Tibial nerve (tissue), 4 donors: ENCODE data around the gene PRTFDC1. TPM values are rescaled to one million over a fixed set of nuclear protein-coding genes. Genes with fewer than 3 reads are reported as not detected.
"Not testable (repeated sequence)": the region's sequence is repeated elsewhere in the genome, so short reads cannot be mapped to it uniquely, and the experiment has no call there.

Experiments used
- DNase-seq, 2 donors: peaks; one replicate each; pipeline ENCODE4 v3.0.0-alpha.2; 2019; ENCODE audit warnings: low spot score in 2 of 2
- H3K27ac ChIP-seq, 4 donors: fragments of 200-600 bp; sonication (generic) in 3 of 4; one replicate each; pipeline ENCODE4 v1.5.1; 2017 to 2019; ENCODE audit warnings: mild to moderate bottlenecking in 1 of 4
- H3K27me3 ChIP-seq, 2 donors: fragments of 200-600 bp; sonication (generic) in 1 of 2; one replicate each; pipeline versions ENCODE4 v1.5.1 to v1.6.0; 2017 to 2019
- H3K36me3 ChIP-seq, 3 donors: fragments of 200-600 bp; sonication (generic); one replicate each; pipeline ENCODE4 v1.5.1; 2018 to 2019
- H3K4me1 ChIP-seq, 4 donors: fragments of 200-600 bp; sonication (generic) in 3 of 4; one replicate each; pipeline ENCODE4 v1.5.1; 2017 to 2019
- H3K4me3 ChIP-seq, 4 donors: fragments of 200-600 bp; sonication (generic) in 3 of 4; one replicate each; pipeline ENCODE4 v1.5.1; 2017 to 2019; ENCODE audit warnings: mild to moderate bottlenecking in 1 of 4, moderate library complexity in 1 of 4
- H3K9me3 ChIP-seq, 4 donors: fragments of 200-600 bp; sonication (generic) in 3 of 4; one replicate each; pipeline ENCODE4 v1.5.1; 2017 to 2019
- EP300 ChIP-seq, 2 donors: sonication (generic); formaldehyde crosslinking; IDR thresholded peaks; one replicate each; pipeline ENCODE4 v1.6.1; 2017; ENCODE audit warnings: antibody characterized with exemption in 2 of 2, mild to moderate bottlenecking in 1 of 2
- POLR2A ChIP-seq, 2 donors: fragments of 450-650 bp; IDR thresholded peaks; one replicate each; pipeline ENCODE4 v1.6.1; 2017; ENCODE audit warnings: antibody characterized with exemption in 2 of 2, mild to moderate bottlenecking in 2 of 2, moderate library complexity in 2 of 2
- WGBS, 2 donors: methylation state at CpG; one replicate each; pipeline ENCODE4 v1.1.5; 2018; 5-methylcytosine and 5-hydroxymethylcytosine counted together
- total RNA-seq, 4 donors: library from RNA; depleted of rRNA; stranded (reverse); fragments of >200 nt; gene quantifications; one replicate each; pipeline ENCODE4 v1.1.0, GENCODE V29; 2016
- TF ChIP-seq, protein P1 (sequence below), 5 experiments: fragments of 200-600 bp in 3 of 5; fragments of 450-650 bp in 2 of 5; sonication (generic) in 3 of 5; IDR thresholded peaks; one replicate each; pipeline ENCODE4 v1.5.1; 2016 to 2019; ENCODE audit warnings: antibody characterized with exemption in 5 of 5, mild to moderate bottlenecking in 3 of 5, moderate library complexity in 2 of 5

Gene PRTFDC1
- total RNA-seq, 4 donors from 2014 or later, result 0.78 to 5.7 (median 1.3) TPM

DNA sequence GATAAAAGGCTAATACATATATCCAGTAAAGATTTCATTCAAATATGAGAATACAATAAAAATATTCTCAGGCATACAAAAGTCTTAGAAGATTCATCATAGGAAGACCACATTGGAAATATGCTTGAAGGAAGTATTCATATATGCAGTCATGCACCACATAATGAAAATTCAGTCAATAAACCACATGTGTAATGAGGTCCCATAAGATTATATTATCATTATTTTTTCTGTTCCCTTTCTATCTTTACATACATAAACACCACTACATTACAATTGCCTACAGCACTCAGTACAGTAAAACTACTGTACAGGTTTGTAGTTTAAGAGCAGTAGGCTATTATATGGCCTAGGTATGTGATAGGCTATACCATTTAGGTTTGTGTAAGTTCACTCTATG, 111.6 kb downstream of the PRTFDC1 start:
- H3K4me3 ChIP-seq, result no peak overlapping the region

DNA sequence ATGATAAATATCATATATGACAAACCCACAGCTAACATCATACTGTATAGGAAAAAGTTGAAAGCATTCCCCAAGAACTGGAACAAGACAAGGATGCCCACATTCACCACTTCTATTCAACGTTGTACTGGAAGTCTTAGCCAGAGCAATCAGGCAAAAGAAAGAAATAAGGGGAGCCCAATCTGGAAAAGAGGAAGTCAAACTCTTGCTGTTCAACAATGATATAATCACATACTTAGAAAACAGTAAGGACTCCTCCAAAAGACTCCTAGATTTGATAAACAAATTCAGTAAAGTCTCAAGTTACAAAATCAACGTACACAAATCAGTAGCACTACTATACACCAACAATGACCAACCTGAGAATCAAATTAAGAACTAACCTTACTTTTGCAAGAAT, 114.6 kb downstream of the PRTFDC1 start:
- DNase-seq, H3K4me1 ChIP-seq: not testable (repeated sequence)
- WGBS, 2 donors, result 79 to 87% methylated on average over 2 of the region's 2 CpGs

More for the DNA sequence above, 111.6 kb downstream of the PRTFDC1 start:
- H3K27me3 ChIP-seq, result no peaks in the 10 kb centered on the region
- no peak for DNase-seq
- no peak for TF ChIP-seq EP300 (IDR thresholded peaks at IDR 0.05)
- no peak for TF ChIP-seq POLR2A (IDR thresholded peaks at IDR 0.05)
- TF ChIP-seq, protein P1, sequence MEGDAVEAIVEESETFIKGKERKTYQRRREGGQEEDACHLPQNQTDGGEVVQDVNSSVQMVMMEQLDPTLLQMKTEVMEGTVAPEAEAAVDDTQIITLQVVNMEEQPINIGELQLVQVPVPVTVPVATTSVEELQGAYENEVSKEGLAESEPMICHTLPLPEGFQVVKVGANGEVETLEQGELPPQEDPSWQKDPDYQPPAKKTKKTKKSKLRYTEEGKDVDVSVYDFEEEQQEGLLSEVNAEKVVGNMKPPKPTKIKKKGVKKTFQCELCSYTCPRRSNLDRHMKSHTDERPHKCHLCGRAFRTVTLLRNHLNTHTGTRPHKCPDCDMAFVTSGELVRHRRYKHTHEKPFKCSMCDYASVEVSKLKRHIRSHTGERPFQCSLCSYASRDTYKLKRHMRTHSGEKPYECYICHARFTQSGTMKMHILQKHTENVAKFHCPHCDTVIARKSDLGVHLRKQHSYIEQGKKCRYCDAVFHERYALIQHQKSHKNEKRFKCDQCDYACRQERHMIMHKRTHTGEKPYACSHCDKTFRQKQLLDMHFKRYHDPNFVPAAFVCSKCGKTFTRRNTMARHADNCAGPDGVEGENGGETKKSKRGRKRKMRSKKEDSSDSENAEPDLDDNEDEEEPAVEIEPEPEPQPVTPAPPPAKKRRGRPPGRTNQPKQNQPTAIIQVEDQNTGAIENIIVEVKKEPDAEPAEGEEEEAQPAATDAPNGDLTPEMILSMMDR (IDR thresholded peaks at IDR 0.05), result no peak
- H3K9me3 ChIP-seq, result peaks cover 0 to 12% (median 0%) of the 10 kb centered on the region in 4 donors
- H3K27ac ChIP-seq, result no peak overlapping the region
- H3K36me3 ChIP-seq, result no peaks in the 10 kb centered on the region
- no peaks in the 10 kb centered on the region for H3K4me1 ChIP-seq

DNA sequence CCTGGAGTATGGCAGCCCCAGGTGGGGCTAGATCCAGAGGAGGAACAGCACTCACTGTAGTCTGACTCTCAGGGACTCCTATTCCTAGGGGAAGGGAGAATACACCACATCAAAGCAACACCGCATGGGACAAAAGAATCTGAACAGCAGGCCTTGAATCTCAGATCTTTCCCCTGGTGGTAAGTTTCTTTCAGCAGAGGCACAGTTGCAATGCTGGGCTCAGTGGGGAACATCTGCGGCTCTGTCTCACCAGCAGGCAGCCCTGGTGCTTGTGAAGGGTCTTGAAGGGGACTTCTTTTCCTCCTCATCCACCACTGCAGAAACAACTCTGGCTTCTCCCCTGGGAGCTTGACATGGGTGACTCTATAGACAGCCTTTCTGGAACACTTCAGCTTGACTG, 117.5 kb downstream of the PRTFDC1 start:
- H3K27ac ChIP-seq, result no peak overlapping the region
- H3K36me3 ChIP-seq, result no peaks in the 10 kb centered on the region
- TF ChIP-seq, protein P1 (IDR thresholded peaks at IDR 0.05), result no peak
- TF ChIP-seq EP300 (IDR thresholded peaks at IDR 0.05) (no peak), POLR2A (IDR thresholded peaks at IDR 0.05) (no peak)
- H3K4me1 ChIP-seq, result no peaks in the 10 kb centered on the region
- H3K9me3 ChIP-seq, result peaks cover 0 to 12% (median 0%) of the 10 kb centered on the region in 4 donors
- WGBS, 2 donors, result 89 to 92% methylated on average over 2 of the region's 2 CpGs
- no peaks in the 10 kb centered on the region for H3K27me3 ChIP-seq
- H3K4me3 ChIP-seq, result no peak overlapping the region
- DNase-seq, result no peak

More for the DNA sequence above, 114.6 kb downstream of the PRTFDC1 start:
- H3K27ac ChIP-seq, H3K36me3 ChIP-seq, H3K4me3 ChIP-seq, H3K27me3 ChIP-seq: not testable (repeated sequence)
- peaks cover 0 to 12% (median 0%) of the 10 kb centered on the region in 4 donors for H3K9me3 ChIP-seq

DNA sequence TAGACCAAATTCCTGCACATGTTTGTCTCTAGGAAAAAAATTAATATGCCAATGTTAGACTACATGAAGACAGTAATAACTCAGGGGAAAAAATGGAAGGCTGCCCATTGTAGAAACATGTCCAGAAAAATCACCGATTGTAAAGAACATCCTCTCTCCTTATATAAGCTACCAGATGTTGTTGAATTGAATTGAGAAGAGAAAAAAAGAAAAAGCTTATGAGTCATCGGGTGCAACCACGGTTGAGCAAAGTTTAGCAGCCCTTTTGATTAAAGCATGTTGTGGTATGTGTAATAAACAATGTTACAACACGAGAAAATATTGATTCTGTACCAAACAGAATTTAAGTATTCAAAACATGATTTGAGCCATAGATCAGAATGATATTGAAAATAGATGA, 126.4 kb downstream of the PRTFDC1 start:
- DNase-seq, result no peak
- Histone ChIP-seq H3K4me1 (peaks cover 0 to 3% (median 0%) of the 10 kb centered on the region in 4 donors), H3K27me3 (no peaks in the 10 kb centered on the region), H3K27ac (no peak overlapping the region), H3K36me3 (no peaks in the 10 kb centered on the region), H3K4me3 (no peak overlapping the region), H3K9me3 (no peaks in the 10 kb centered on the region)
- TF ChIP-seq, protein P1 (IDR thresholded peaks at IDR 0.05), result no peak
- TF ChIP-seq POLR2A (IDR thresholded peaks at IDR 0.05) (no peak), EP300 (IDR thresholded peaks at IDR 0.05) (no peak)
- WGBS, 2 donors, result 14 to 21% methylated on average over 4 of the region's 4 CpGs

DNA sequence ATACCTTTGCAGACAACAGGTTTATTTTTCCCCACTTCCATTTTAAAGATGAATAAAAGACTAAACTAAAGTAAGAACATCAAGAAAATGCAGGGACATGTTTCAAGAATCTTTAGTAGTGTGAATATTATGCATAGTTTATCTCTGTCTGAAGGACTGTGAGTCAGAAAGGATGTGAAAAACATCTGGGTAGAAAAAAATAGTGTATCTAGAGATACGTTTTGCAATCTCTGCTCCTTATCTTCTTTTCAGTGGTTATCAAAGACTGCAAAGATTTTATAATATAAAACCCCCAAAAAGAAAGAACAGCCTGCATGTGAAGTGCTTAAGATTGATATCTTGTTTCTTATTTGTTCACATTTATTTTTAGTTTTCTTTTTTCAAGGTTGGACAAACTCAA, 126.9 kb downstream of the PRTFDC1 start:
- no peaks in the 10 kb centered on the region for H3K9me3 ChIP-seq
- 31 to 48% methylated on average over 1 of the region's 1 CpG for WGBS, 2 donors
- H3K36me3 ChIP-seq, result no peaks in the 10 kb centered on the region
- peaks cover 0 to 3% (median 0%) of the 10 kb centered on the region in 4 donors for H3K4me1 ChIP-seq
- no peaks in the 10 kb centered on the region for H3K27me3 ChIP-seq
- no peak for DNase-seq
- H3K27ac ChIP-seq, result no peak overlapping the region
- no peak for TF ChIP-seq EP300 (IDR thresholded peaks at IDR 0.05)
- TF ChIP-seq, protein P1 (IDR thresholded peaks at IDR 0.05), result no peak
- TF ChIP-seq POLR2A (IDR thresholded peaks at IDR 0.05), result no peak
- H3K4me3 ChIP-seq, result no peak overlapping the region

DNA sequence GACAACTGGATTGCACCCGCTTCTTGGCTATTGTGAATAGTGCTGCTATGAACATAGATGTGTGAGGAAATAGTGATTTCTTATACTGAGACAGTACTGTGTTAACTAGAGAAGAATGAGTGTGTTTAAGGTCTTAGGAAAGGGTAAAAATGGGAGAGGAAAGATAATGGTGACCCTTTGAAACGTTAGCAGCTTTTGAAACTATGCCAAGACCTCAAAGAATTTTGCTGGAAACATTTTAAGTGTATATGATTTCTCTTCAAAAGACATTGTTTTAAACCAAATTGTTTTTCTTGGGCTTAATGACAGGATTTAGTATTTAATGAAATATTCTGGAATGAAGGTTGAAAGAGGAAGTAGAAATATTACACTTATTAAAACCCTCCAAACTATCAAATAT, 127.9 kb downstream of the PRTFDC1 start:
- no peaks in the 10 kb centered on the region for H3K9me3 ChIP-seq
- no peak overlapping the region for H3K27ac ChIP-seq
- H3K4me3 ChIP-seq, result no peak overlapping the region
- peaks cover 0 to 3% (median 0%) of the 10 kb centered on the region in 4 donors for H3K4me1 ChIP-seq
- DNase-seq, result no peak
- H3K36me3 ChIP-seq, result no peaks in the 10 kb centered on the region
- TF ChIP-seq EP300 (IDR thresholded peaks at IDR 0.05) (no peak), POLR2A (IDR thresholded peaks at IDR 0.05) (no peak)
- TF ChIP-seq, protein P1 (IDR thresholded peaks at IDR 0.05), result no peak
- no peaks in the 10 kb centered on the region for H3K27me3 ChIP-seq
- WGBS, 2 donors, result 51 to 53% methylated on average over 2 of the region's 2 CpGs
